ENCODE results near the gene ADGRG4.

Gene ADGRG4

GRCh38 chrX:136452614-136453013 is 151.9 kb downstream of the ADGRG4 start:
- Histone ChIP-seq H3K36me3 (no peaks in the 10 kb centered on the region), H3K4me1 (no peaks in the 10 kb centered on the region), H3K4me3 (no peak overlapping the region), H3K9me3 (no peaks in the 10 kb centered on the region), H3K27ac (no peak overlapping the region), H3K27me3 (no peaks in the 10 kb centered on the region)
- intact Hi-C loops (cut with DNase I; ENCODE audit: low total_unique reads) = no loop called here
- no peak for TF ChIP-seq CTCF (IDR thresholded peaks at IDR 0.05)
- no peak for DNase-seq

GRCh38 chrX:136453114-136453513 is 152.4 kb downstream of the ADGRG4 start:
- no peaks in the 10 kb centered on the region for H3K9me3 ChIP-seq
- DNase-seq = no peak
- no peaks in the 10 kb centered on the region for H3K36me3 ChIP-seq
- no peak overlapping the region for H3K27ac ChIP-seq
- no peak overlapping the region for H3K4me3 ChIP-seq
- intact Hi-C loops (cut with DNase I; ENCODE audit: low total_unique reads) = no loop called here
- no peaks in the 10 kb centered on the region for H3K4me1 ChIP-seq
- no peaks in the 10 kb centered on the region for H3K27me3 ChIP-seq
- no peak for TF ChIP-seq CTCF (IDR thresholded peaks at IDR 0.05)

GRCh38 chrX:136453771-136454170 is 153.0 kb downstream of the ADGRG4 start:
- intact Hi-C loops (cut with DNase I; ENCODE audit: low total_unique reads) = no loop called here
- Histone ChIP-seq H3K27ac (no peak overlapping the region), H3K36me3 (no peaks in the 10 kb centered on the region), H3K9me3 (no peaks in the 10 kb centered on the region), H3K27me3 (no peaks in the 10 kb centered on the region), H3K4me3 (no peak overlapping the region), H3K4me1 (no peaks in the 10 kb centered on the region)
- no peak for TF ChIP-seq CTCF (IDR thresholded peaks at IDR 0.05)
- DNase-seq = no peak

GRCh38 chrX:136456133-136456532 is 155.4 kb downstream of the ADGRG4 start:
- intact Hi-C loops (cut with DNase I; ENCODE audit: low total_unique reads) = no loop called here
- no peak for TF ChIP-seq CTCF (IDR thresholded peaks at IDR 0.05)
- no peak for DNase-seq
- no peaks in the 10 kb centered on the region for H3K4me1 ChIP-seq
- H3K4me3 ChIP-seq = no peak overlapping the region
- H3K27ac ChIP-seq = no peak overlapping the region
- H3K9me3 ChIP-seq = no peaks in the 10 kb centered on the region
- H3K36me3 ChIP-seq = no peaks in the 10 kb centered on the region
- no peaks in the 10 kb centered on the region for H3K27me3 ChIP-seq

- TF ChIP-seq CTCF (IDR thresholded peaks at IDR 0.05) = no peak
Measured at GRCh38 chrX:136457303-136457917, 156.6 kb downstream of the ADGRG4 start.

GRCh38 chrX:136464589-136464988 is 163.8 kb downstream of the ADGRG4 start:
- intact Hi-C loops (cut with DNase I; ENCODE audit: low total_unique reads) = no loop called here

More at GRCh38 chrX:136457303-136457917, 156.6 kb downstream of the ADGRG4 start:
- no peaks in the 10 kb centered on the region for H3K4me1 ChIP-seq
- DNase-seq = peak in 1 of 2 donors; percentile 24
- H3K4me3 ChIP-seq = no peak overlapping the region
- intact Hi-C loops (cut with DNase I; ENCODE audit: low total_unique reads) = no loop called here
- no peaks in the 10 kb centered on the region for H3K36me3 ChIP-seq
- no peaks in the 10 kb centered on the region for H3K27me3 ChIP-seq
- no peak overlapping the region for H3K27ac ChIP-seq
- H3K9me3 ChIP-seq = no peaks in the 10 kb centered on the region

More at GRCh38 chrX:136464589-136464988, 163.8 kb downstream of the ADGRG4 start:
- no peaks in the 10 kb centered on the region for H3K27me3 ChIP-seq
- H3K9me3 ChIP-seq = no peaks in the 10 kb centered on the region
- no peak for TF ChIP-seq CTCF (IDR thresholded peaks at IDR 0.05)
- H3K36me3 ChIP-seq = no peaks in the 10 kb centered on the region
- no peak overlapping the region for H3K27ac ChIP-seq
- no peaks in the 10 kb centered on the region for H3K4me1 ChIP-seq
- H3K4me3 ChIP-seq = no peak overlapping the region
- DNase-seq = no peak

All from tibial artery (tissue), 4 donors.